HCT116 (cell line): Measurements from ENCODE around the gene KRT38. TPM values are rescaled to one million over a fixed set of nuclear protein-coding genes. Genes with fewer than 3 reads are reported as not detected.

ENCODE experiments used
- ATAC-seq: fragments of 200-7000 bp; cut with Tn5 transposase; 2 replicates; pipeline ENCODE4 v1.9.1; 2020; ENCODE audit warnings: mild to moderate bottlenecking, moderate library complexity
- BruUV-seq: library from RNA; stranded (reverse); fragments of 400-500 nt; replicated peaks from 2 replicates; lab custom pipeline; 2021; lab: Mats Ljungman, UMichigan
- CTCF ChIA-PET: fragments of 300-600 bp; sonication (Branson Sonifier 250); formaldehyde crosslinking; loops from one replicate; lab custom pipeline; 2021; ENCODE audit warnings: antibody characterized with exemption; lab: Charles Lee
- POLR2A ChIA-PET: fragments of 300-600, 350-600 bp; sonication (Branson Sonifier 250); formaldehyde crosslinking; loops from one replicate; lab custom pipeline; 2021; ENCODE audit warnings: antibody characterized with exemption; lab: Charles Lee
- RAD21 ChIA-PET, 2 experiments: fragments of 300-600 bp; sonication (Branson Sonifier 250); formaldehyde crosslinking; loops; one replicate each; lab custom pipeline; 2023; ENCODE audit warnings: low total read pairs in 2 of 2; ENCODE audit not compliant: uncharacterized antibody in 2 of 2, unreplicated experiment in 2 of 2, low non-redundant PET in 1 of 2; lab: Charles Lee
- DNase-seq: peaks from one replicate; pipeline ENCODE4 v3.0.0-alpha.2; 2010; ENCODE audit warnings: low read depth, low spot score
- H2AFZ ChIP-seq: fragments of 200-600 bp; shearing (Covaris generic), sonication (generic); 2 replicates; pipeline ENCODE4 v1.6.1; 2017; ENCODE audit warnings: low read depth, mixed run types, mixed read lengths, antibody characterized with exemption, low read length; ENCODE audit not compliant: poor library complexity, severe bottlenecking
- H3K27ac ChIP-seq: 2 replicates; pipeline ENCODE4 v1.5.1; 2012; ENCODE audit warnings: low read depth, low read length
- H3K27me3 ChIP-seq: fragments of 200-600 bp; sonication (generic); 2 replicates; pipeline ENCODE4 v1.6.1; 2016; ENCODE audit warnings: mixed run types, low read length, mixed read lengths; ENCODE audit not compliant: insufficient read depth
- H3K36me3 ChIP-seq, 2 experiments: fragments of 200-500 bp in 1 of 2; fragments of 200-600 bp in 1 of 2; sonication (Bioruptor generic) in 1 of 2; sonication (generic) in 1 of 2; 2 replicates each; pipeline versions ENCODE4 v1.5.1 to v1.6.1; 2014 to 2016; ENCODE audit warnings: low read length in 2 of 2, inconsistent platforms in 1 of 2, mixed read lengths in 1 of 2, mixed run types in 1 of 2; ENCODE audit not compliant: insufficient read depth in 2 of 2, control insufficient read depth in 1 of 2
- H3K4me1 ChIP-seq, 2 experiments: fragments of 200-600 bp in 1 of 2; sonication (generic) in 1 of 2; 2 replicates each; pipeline versions ENCODE4 v1.5.1 to v1.6.1; 2012 to 2017; ENCODE audit warnings: low read length in 2 of 2, inconsistent platforms in 1 of 2, mild to moderate bottlenecking in 1 of 2, mixed read lengths in 1 of 2, mixed run types in 1 of 2, moderate library complexity in 1 of 2; ENCODE audit not compliant: insufficient read depth in 2 of 2, control insufficient read depth in 1 of 2
- H3K4me2 ChIP-seq: fragments of 200-600 bp; sonication (generic); 2 replicates; pipeline ENCODE4 v1.6.1; 2017; ENCODE audit warnings: mixed run types, low read length, mixed read lengths
- H3K4me3 ChIP-seq, 2 experiments: fragments of 200-600 bp in 1 of 2; sonication (generic) in 1 of 2; replicated peaks in 1 of 2; 2 replicates each; pipeline ENCODE4 v1.5.1; 2011 to 2016; ENCODE audit warnings: low read length in 2 of 2, control low read depth in 1 of 2, low read depth in 1 of 2, mild to moderate bottlenecking in 1 of 2, mixed read lengths in 1 of 2, mixed run types in 1 of 2
- H3K79me2 ChIP-seq: fragments of 200-600 bp; sonication (generic); 2 replicates; pipeline ENCODE4 v1.6.1; 2017; ENCODE audit warnings: mild to moderate bottlenecking, mixed run types, low read length, moderate library complexity, mixed read lengths; ENCODE audit not compliant: insufficient read depth
- H3K9ac ChIP-seq: fragments of 200-600 bp; sonication (generic); 2 replicates; pipeline ENCODE4 v1.6.1; 2016; ENCODE audit warnings: low read length, mixed read lengths
- H3K9me2 ChIP-seq: fragments of 200-600 bp; sonication (generic), shearing (Covaris generic); 2 replicates; pipeline ENCODE4 v1.6.1; 2017; ENCODE audit warnings: mixed run types, mild to moderate bottlenecking, moderate library complexity; ENCODE audit not compliant: insufficient read depth
- H3K9me3 ChIP-seq, 2 experiments: fragments of 200-500 bp in 1 of 2; fragments of 200-600 bp in 1 of 2; sonication (Bioruptor generic) in 1 of 2; sonication (generic) in 1 of 2; 2 replicates each; pipeline ENCODE4 v1.6.1; 2014 to 2017; ENCODE audit warnings: low read length in 2 of 2, mixed read lengths in 2 of 2, inconsistent platforms in 1 of 2, low read depth in 1 of 2, mild to moderate bottlenecking in 1 of 2, mixed run types in 1 of 2, moderate library complexity in 1 of 2; ENCODE audit not compliant: control insufficient read depth in 1 of 2, insufficient read depth in 1 of 2
- H4K20me1 ChIP-seq: fragments of 200-600 bp; sonication (generic), shearing (Covaris generic); 2 replicates; pipeline ENCODE4 v1.6.1; 2017; ENCODE audit warnings: mixed run types, mild to moderate bottlenecking, moderate library complexity; ENCODE audit not compliant: insufficient read depth
- ATF3 ChIP-seq: IDR thresholded peaks from 2 replicates; pipeline ENCODE4 v1.6.1; 2012
- CBX3 ChIP-seq: IDR thresholded peaks from 2 replicates; pipeline ENCODE4 v1.6.1; 2012; ENCODE audit warnings: low read depth
- CEBPB ChIP-seq: IDR thresholded peaks from 2 replicates; pipeline ENCODE4 v1.6.1; 2012; ENCODE audit warnings: low read depth
- CTCF ChIP-seq, 3 experiments: fragments of 200-600 bp in 1 of 3; sonication (generic) in 1 of 3; IDR thresholded peaks in 2 of 3; conservative IDR thresholded peaks in 1 of 3; 2 replicates each; pipeline ENCODE4 v1.5.1; 2012 to 2017; ENCODE audit warnings: low read depth in 2 of 3, low read length in 2 of 3, antibody characterized with exemption in 1 of 3, borderline replicate concordance in 1 of 3, control low read depth in 1 of 3, mild to moderate bottlenecking in 1 of 3, mixed read lengths in 1 of 3, mixed run types in 1 of 3, moderate library complexity in 1 of 3; ENCODE audit not compliant: insufficient read depth in 1 of 3
- EGR1 ChIP-seq: IDR thresholded peaks from 2 replicates; pipeline ENCODE4 v1.6.1; 2012; ENCODE audit warnings: low read depth
- ELF1 ChIP-seq: IDR thresholded peaks from 2 replicates; pipeline ENCODE4 v1.6.1; 2012; ENCODE audit warnings: low read depth, borderline replicate concordance
- EZH2 ChIP-seq: fragments of 200-600 bp; sonication (generic); IDR thresholded peaks from 2 replicates; pipeline ENCODE4 v1.6.1; 2017; ENCODE audit warnings: antibody characterized with exemption, mixed run types
- EZH2phosphoT487 ChIP-seq: fragments of 200-600 bp; IDR thresholded peaks from 2 replicates; pipeline ENCODE4 v1.6.1; 2018; ENCODE audit warnings: antibody characterized with exemption, borderline replicate concordance
- JUND ChIP-seq: IDR thresholded peaks from 2 replicates; pipeline ENCODE4 v1.6.1; 2012
- POLR2AphosphoS5 ChIP-seq: IDR thresholded peaks from 2 replicates; pipeline ENCODE4 v1.6.1; 2011; ENCODE audit warnings: mild to moderate bottlenecking, low read depth, low read length, moderate library complexity
- RAD21 ChIP-seq: IDR thresholded peaks from 2 replicates; pipeline ENCODE4 v1.6.1; 2012; ENCODE audit warnings: low read depth, mild to moderate bottlenecking
- REST ChIP-seq: IDR thresholded peaks from 2 replicates; pipeline ENCODE4 v1.6.1; 2012; ENCODE audit warnings: low read depth
- SIN3A ChIP-seq: IDR thresholded peaks from 2 replicates; pipeline ENCODE4 v1.6.1; 2012; ENCODE audit warnings: low read depth
- SP1 ChIP-seq: IDR thresholded peaks from 2 replicates; pipeline ENCODE4 v1.6.1; 2012; ENCODE audit warnings: low read depth
- SRF ChIP-seq: IDR thresholded peaks from 2 replicates; pipeline ENCODE4 v1.6.1; 2012; ENCODE audit warnings: low read depth
- TCF7L2 ChIP-seq: IDR thresholded peaks from 2 replicates; pipeline ENCODE4 v1.7.0; 2011; ENCODE audit warnings: borderline replicate concordance, inconsistent platforms; ENCODE audit not compliant: insufficient read depth, insufficient read length; ENCODE audit errors: extremely low read depth
- YY1 ChIP-seq: IDR thresholded peaks from 2 replicates; pipeline ENCODE4 v1.6.1; 2011; ENCODE audit warnings: low read length, low read depth, moderate library complexity, mild to moderate bottlenecking; ENCODE audit not compliant: insufficient replicate concordance; ENCODE audit errors: extremely low read depth
- ZBTB33 ChIP-seq: IDR thresholded peaks from 2 replicates; pipeline ENCODE4 v1.6.1; 2011; ENCODE audit warnings: mild to moderate bottlenecking, low read length, moderate library complexity; ENCODE audit not compliant: insufficient replicate concordance; ENCODE audit errors: extremely low read depth
- ZFX ChIP-seq: fragments of 450-650 bp; IDR thresholded peaks from 2 replicates; pipeline ENCODE4 v1.6.1; 2017
- ZNF274 ChIP-seq: fragments of 200-500 bp; sonication (Bioruptor generic); IDR thresholded peaks from 2 replicates; pipeline ENCODE4 v1.6.1; 2014; ENCODE audit warnings: mild to moderate bottlenecking, low read depth, low read length, inconsistent platforms
- intact Hi-C: fragments of 100-400 bp; cut with micrococcal nuclease; formaldehyde crosslinking; loops from 2 replicates; pipeline ENCODE4 v1.10.0; 2022
- total RNA-seq: library from RNA; stranded (reverse); gene quantifications from one replicate; pipeline ENCODE4 v1.2.1, GENCODE V29; 2021; ENCODE audit not compliant: unreplicated experiment

The KRT38 gene
- total RNA-seq, 1 experiment from 2014 or later, result not detected

GRCh38 chr17:41480136-41480535 lies 39.4 kb upstream of the KRT38 start:
- Histone ChIP-seq H3K9ac (no peak overlapping the region), H3K27me3 (no peaks in the 10 kb centered on the region), H3K79me2 (no peaks in the 10 kb centered on the region), H4K20me1 (no peaks in the 10 kb centered on the region), H3K9me3 (no peaks in the 10 kb centered on the region), H3K4me1 (no peaks in the 10 kb centered on the region; a peak in 1 of 4 replicates), H2AFZ (no peak overlapping the region), H3K36me3 (no peaks in the 10 kb centered on the region), H3K9me2 (no peaks in the 10 kb centered on the region), H3K4me3 (no peak overlapping the region), H3K27ac (no peak overlapping the region), H3K4me2 (no peak overlapping the region)
- ChIA-PET POLR2A (no interaction called here), RAD21 (no interaction called here), CTCF (interaction anchor here (1.1 kb wide), 1 partner anchor 15 kb away, joined by 3 read pairs; no protein-coding TSS in a partner anchor)
- BruUV-seq, result no TSS peak
- ATAC-seq, result no peak
- DNase-seq, result no peak
- intact Hi-C loops, result no loop called here
- TF ChIP-seq YY1 (no peak), SRF (no peak), ZFX (no peak), CBX3 (no peak), ATF3 (no peak), CEBPB (no peak), ZNF274 (no peak), CTCF (IDR thresholded peaks at IDR 0.05 in 2 of 3, conservative IDR thresholded peaks at IDR 0.05 in 1 of 3; ENCODE audit: borderline replicate concordance in 1 of 3, insufficient read depth in 1 of 3, low read depth in 2 of 3, low read length in 2 of 3) (no peak), ELF1 (no peak), POLR2AphosphoS5 (no peak), ZBTB33 (no peak), SIN3A (no peak), EZH2phosphoT487 (no peak), JUND (no peak), REST (no peak), TCF7L2 (no peak), EGR1 (no peak), RAD21 (no peak), EZH2 (no peak), SP1 (no peak)
